HCT116 (cell line): Measurements from ENCODE around the gene SUSD5.

Experiments used
- CTCF ChIP-seq, 3 experiments: fragments of 200-600 bp in 1 of 3; sonication (generic) in 1 of 3; IDR thresholded peaks in 2 of 3; conservative IDR thresholded peaks in 1 of 3; 2 replicates each; pipeline ENCODE4 v1.5.1; 2012 to 2017; ENCODE audit warnings: low read depth in 2 of 3, low read length in 2 of 3, antibody characterized with exemption in 1 of 3, borderline replicate concordance in 1 of 3, control low read depth in 1 of 3, mild to moderate bottlenecking in 1 of 3, mixed read lengths in 1 of 3, mixed run types in 1 of 3, moderate library complexity in 1 of 3; ENCODE audit not compliant: insufficient read depth in 1 of 3
- EGR1 ChIP-seq: IDR thresholded peaks from 2 replicates; pipeline ENCODE4 v1.6.1; 2012; ENCODE audit warnings: low read depth
- EZH2 ChIP-seq: fragments of 200-600 bp; sonication (generic); IDR thresholded peaks from 2 replicates; pipeline ENCODE4 v1.6.1; 2017; ENCODE audit warnings: antibody characterized with exemption, mixed run types
- FOSL1 ChIP-seq: IDR thresholded peaks from 2 replicates; pipeline ENCODE4 v1.6.1; 2012; ENCODE audit warnings: low read depth
- JUND ChIP-seq: IDR thresholded peaks from 2 replicates; pipeline ENCODE4 v1.6.1; 2012
- POLR2A ChIP-seq: IDR thresholded peaks from 2 replicates; pipeline ENCODE4 v1.7.0; 2011; ENCODE audit warnings: borderline replicate concordance; ENCODE audit not compliant: insufficient read depth, insufficient read length; ENCODE audit errors: extremely low read depth
- POLR2AphosphoS5 ChIP-seq: IDR thresholded peaks from 2 replicates; pipeline ENCODE4 v1.6.1; 2011; ENCODE audit warnings: mild to moderate bottlenecking, low read depth, low read length, moderate library complexity
- RAD21 ChIP-seq: IDR thresholded peaks from 2 replicates; pipeline ENCODE4 v1.6.1; 2012; ENCODE audit warnings: low read depth, mild to moderate bottlenecking
- REST ChIP-seq: IDR thresholded peaks from 2 replicates; pipeline ENCODE4 v1.6.1; 2012; ENCODE audit warnings: low read depth
- TCF7L2 ChIP-seq: IDR thresholded peaks from 2 replicates; pipeline ENCODE4 v1.7.0; 2011; ENCODE audit warnings: borderline replicate concordance, inconsistent platforms; ENCODE audit not compliant: insufficient read depth, insufficient read length; ENCODE audit errors: extremely low read depth
- ZBTB33 ChIP-seq: IDR thresholded peaks from 2 replicates; pipeline ENCODE4 v1.6.1; 2011; ENCODE audit warnings: mild to moderate bottlenecking, low read length, moderate library complexity; ENCODE audit not compliant: insufficient replicate concordance; ENCODE audit errors: extremely low read depth

GRCh38 chr3:33145901-33146580 is 72.6 kb downstream of the SUSD5 start:
- no peak for TF ChIP-seq EZH2
- no peak for TF ChIP-seq CTCF (IDR thresholded peaks at IDR 0.05 in 2 of 3, conservative IDR thresholded peaks at IDR 0.05 in 1 of 3; ENCODE audit: borderline replicate concordance in 1 of 3, insufficient read depth in 1 of 3, low read depth in 2 of 3, low read length in 2 of 3)
- no peak for TF ChIP-seq REST
- no peak for TF ChIP-seq POLR2AphosphoS5
- TF ChIP-seq TCF7L2 = no peak
- TF ChIP-seq RAD21 = no peak
- TF ChIP-seq FOSL1 = no peak
- TF ChIP-seq POLR2A = no peak
- no peak for TF ChIP-seq ZBTB33
- TF ChIP-seq EGR1 = no peak
- no peak for TF ChIP-seq JUND
